HEK293 (cell line): ENCODE data around the gene CFP.

Experiments
- CTCF ChIA-PET: fragments of 350-600 bp; formaldehyde crosslinking; extraction: SDS; loops from one replicate; lab custom pipeline; 2021; ENCODE audit warnings: antibody characterized with exemption; lab: Yijun Ruan, JAX
- POLR2A ChIA-PET: fragments of 300-600 bp; formaldehyde crosslinking; extraction: SDS; loops from one replicate; lab custom pipeline; 2020; ENCODE audit warnings: antibody characterized with exemption, inconsistent platforms; lab: Yijun Ruan, JAX
- H3K27ac ChIP-seq: fragments of 200-500 bp; sonication (Bioruptor generic); 2 replicates; pipeline ENCODE4 v1.5.1; 2014; ENCODE audit warnings: low read depth, low read length, control low read depth, inconsistent platforms; ENCODE audit errors: extremely low read depth
- H3K36me3 ChIP-seq, 2 experiments: fragments of 200-500 bp in 1 of 2; sonication (Bioruptor generic) in 1 of 2; 1 replicate in 1 of 2; 2 replicates in 1 of 2; pipeline ENCODE4 v1.5.1; 2014 to 2017; ENCODE audit warnings: inconsistent platforms in 2 of 2, low read length in 2 of 2; ENCODE audit not compliant: control insufficient read depth in 2 of 2, insufficient read depth in 1 of 2
- H3K4me1 ChIP-seq: fragments of 200-500 bp; sonication (Bioruptor generic); 2 replicates; pipeline ENCODE4 v1.5.1; 2014; ENCODE audit warnings: mild to moderate bottlenecking, low read length, inconsistent platforms; ENCODE audit not compliant: control insufficient read depth, insufficient read depth
- H3K4me3 ChIP-seq: 2 replicates; pipeline ENCODE4 v1.5.1; 2011; ENCODE audit warnings: low read depth, mild to moderate bottlenecking, control low read depth, low read length, moderate library complexity
- H3K9me3 ChIP-seq: fragments of 200-500 bp; sonication (Bioruptor generic); 2 replicates; pipeline ENCODE4 v1.5.1; 2014; ENCODE audit warnings: low read depth, low read length, inconsistent platforms; ENCODE audit not compliant: control insufficient read depth, insufficient read depth
- BCL11A ChIP-seq: fragments of 450-650 bp; formaldehyde crosslinking; IDR thresholded peaks from 2 replicates; pipeline ENCODE4 v1.5.1; 2016; ENCODE audit warnings: low read depth, missing biosample characterization, missing genetic modification characterization
- EGR2 ChIP-seq: fragments of 450-650 bp; formaldehyde crosslinking; IDR thresholded peaks from 2 replicates; pipeline ENCODE4 v1.5.1; 2016; ENCODE audit warnings: low read depth, missing biosample characterization, missing genetic modification characterization
- OVOL3 ChIP-seq: fragments of 450-650 bp; formaldehyde crosslinking; IDR thresholded peaks from 2 replicates; pipeline ENCODE4 v1.5.1; 2016; ENCODE audit warnings: missing biosample characterization, missing genetic modification characterization
- PBX3 ChIP-seq: sonication (generic); formaldehyde crosslinking; IDR thresholded peaks from 2 replicates; pipeline ENCODE4 v1.8.1; 2022; ENCODE audit warnings: mild to moderate bottlenecking, moderate library complexity, missing genetic modification reagents
- RBAK ChIP-seq: fragments of 450-650 bp; formaldehyde crosslinking; IDR thresholded peaks from 2 replicates; pipeline ENCODE4 v1.5.1; 2016; ENCODE audit warnings: missing biosample characterization, missing genetic modification characterization
- REPIN1 ChIP-seq: fragments of 450-650 bp; formaldehyde crosslinking; IDR thresholded peaks from 2 replicates; pipeline ENCODE4 v1.5.1; 2017; ENCODE audit warnings: missing biosample characterization, missing genetic modification characterization, low read depth
- SP2 ChIP-seq: fragments of 450-650 bp; formaldehyde crosslinking; IDR thresholded peaks from 2 replicates; pipeline ENCODE4 v1.5.1; 2016; ENCODE audit warnings: missing biosample characterization, missing genetic modification characterization
- SP3 ChIP-seq: fragments of 450-650 bp; formaldehyde crosslinking; IDR thresholded peaks from 2 replicates; pipeline ENCODE4 v1.5.1; 2016; ENCODE audit warnings: missing biosample characterization, missing genetic modification characterization
- TRIM28 ChIP-seq: IDR thresholded peaks from 2 replicates; pipeline ENCODE4 v1.6.1; 2011; ENCODE audit warnings: low read length, control low read depth, borderline replicate concordance
- YY2 ChIP-seq: fragments of 450-650 bp; formaldehyde crosslinking; IDR thresholded peaks from 2 replicates; pipeline ENCODE4 v1.5.1; 2016; ENCODE audit warnings: missing biosample characterization, missing genetic modification characterization
- ZBTB20 ChIP-seq: fragments of 450-650 bp; formaldehyde crosslinking; IDR thresholded peaks from 2 replicates; pipeline ENCODE4 v1.5.1; 2016; ENCODE audit warnings: missing biosample characterization, missing genetic modification characterization
- ZBTB44 ChIP-seq: fragments of 450-650 bp; IDR thresholded peaks from 2 replicates; pipeline ENCODE4 v1.5.1; 2018; ENCODE audit warnings: missing biosample characterization, mild to moderate bottlenecking, missing genetic modification characterization
- ZFHX2 ChIP-seq: fragments of 450-650 bp; formaldehyde crosslinking; conservative IDR thresholded peaks from 2 replicates; pipeline ENCODE4 v1.5.1; 2016; ENCODE audit warnings: missing biosample characterization, missing genetic modification characterization
- ZFP69B ChIP-seq: fragments of 450-650 bp; formaldehyde crosslinking; IDR thresholded peaks from 2 replicates; pipeline ENCODE4 v1.5.1; 2016; ENCODE audit warnings: missing biosample characterization, missing genetic modification characterization
- ZNF10 ChIP-seq: fragments of 450-650 bp; formaldehyde crosslinking; IDR thresholded peaks from 2 replicates; pipeline ENCODE4 v1.5.1; 2017; ENCODE audit warnings: missing biosample characterization, missing genetic modification characterization
- ZNF174 ChIP-seq: fragments of 450-650 bp; formaldehyde crosslinking; IDR thresholded peaks from 2 replicates; pipeline ENCODE4 v1.5.0; 2017; ENCODE audit warnings: missing biosample characterization, mild to moderate bottlenecking, missing genetic modification characterization
- ZNF239 ChIP-seq: fragments of 450-650 bp; formaldehyde crosslinking; IDR thresholded peaks from 2 replicates; pipeline ENCODE4 v1.5.1; 2016; ENCODE audit warnings: missing biosample characterization, missing genetic modification characterization
- ZNF266 ChIP-seq: fragments of 450-650 bp; formaldehyde crosslinking; IDR thresholded peaks from 2 replicates; pipeline ENCODE4 v1.5.1; 2016; ENCODE audit warnings: missing biosample characterization, missing genetic modification characterization, low read depth
- ZNF350 ChIP-seq: fragments of 450-650 bp; formaldehyde crosslinking; IDR thresholded peaks from 2 replicates; pipeline ENCODE4 v1.5.0; 2017; ENCODE audit warnings: missing biosample characterization, mild to moderate bottlenecking, missing genetic modification characterization
- ZNF366 ChIP-seq: fragments of 450-650 bp; formaldehyde crosslinking; conservative IDR thresholded peaks from 2 replicates; pipeline ENCODE4 v1.5.1; 2016; ENCODE audit warnings: missing biosample characterization, missing genetic modification characterization
- ZNF626 ChIP-seq: fragments of 450-650 bp; sonication (Bioruptor Pico); formaldehyde crosslinking; IDR thresholded peaks from 2 replicates; pipeline ENCODE4 v1.5.1; 2018; ENCODE audit warnings: missing biosample characterization, missing genetic modification characterization, inconsistent platforms
- ZNF701 ChIP-seq: fragments of 450-650 bp; formaldehyde crosslinking; IDR thresholded peaks from 2 replicates; pipeline ENCODE4 v1.5.1; 2016; ENCODE audit warnings: missing biosample characterization, missing genetic modification characterization
- TF ChIP-seq, protein P1 (sequence below): fragments of 450-650 bp; formaldehyde crosslinking; IDR thresholded peaks from 2 replicates; pipeline ENCODE4 v1.5.1; 2016; ENCODE audit warnings: missing biosample characterization, missing genetic modification characterization
- TF ChIP-seq, protein P2 (sequence below): fragments of 450-650 bp; formaldehyde crosslinking; IDR thresholded peaks from 2 replicates; pipeline ENCODE4 v1.5.1; 2017; ENCODE audit warnings: missing biosample characterization, missing genetic modification characterization

CFP gene

DNA sequence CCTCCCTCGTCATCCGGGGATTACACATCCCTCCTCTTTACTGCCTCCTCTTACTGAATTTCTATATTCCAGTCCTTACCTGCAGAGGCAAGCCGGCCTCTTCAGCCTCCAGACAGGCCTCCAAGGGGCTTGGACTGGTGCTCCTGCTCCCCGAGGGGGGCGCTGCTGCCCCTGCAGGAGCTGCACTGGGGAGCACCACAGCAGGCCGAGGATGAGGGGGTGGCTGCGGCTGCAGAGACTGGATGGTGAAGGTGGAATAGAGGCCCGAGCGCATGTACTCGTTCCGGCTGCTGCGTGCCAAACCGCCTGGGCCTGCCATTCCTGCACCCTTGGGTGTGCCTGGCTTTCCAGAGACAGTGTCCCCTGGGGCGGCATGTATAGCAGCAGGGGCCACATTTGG is 9.1 kb upstream of the CFP start:
- Histone ChIP-seq H3K36me3 (peaks cover 17 to 86% of the 10 kb centered on the region in 2 experiments), H3K9me3 (peaks cover 4% of the 10 kb centered on the region; the same call in 1 of the 2 replicates), H3K4me1 (no peaks in the 10 kb centered on the region), H3K27ac (no peak overlapping the region), H3K4me3 (no peak overlapping the region)
- ChIA-PET CTCF (no interaction called here), POLR2A (no interaction called here)
- no peak for TF ChIP-seq ZNF266
- TF ChIP-seq ZNF174 = no peak
- TF ChIP-seq REPIN1 (tag by site-specific recombination) = no peak
- no peak for TF ChIP-seq TRIM28
- no peak for TF ChIP-seq ZFP69B
- TF ChIP-seq ZNF701 (tag by site-specific recombination) = no peak
- TF ChIP-seq BCL11A (tag by site-specific recombination) = no peak
- TF ChIP-seq ZNF10 = no peak

GRCh38 chrX:47637546-47638195 is 7.9 kb upstream of the CFP start:
- TF ChIP-seq, protein P1, sequence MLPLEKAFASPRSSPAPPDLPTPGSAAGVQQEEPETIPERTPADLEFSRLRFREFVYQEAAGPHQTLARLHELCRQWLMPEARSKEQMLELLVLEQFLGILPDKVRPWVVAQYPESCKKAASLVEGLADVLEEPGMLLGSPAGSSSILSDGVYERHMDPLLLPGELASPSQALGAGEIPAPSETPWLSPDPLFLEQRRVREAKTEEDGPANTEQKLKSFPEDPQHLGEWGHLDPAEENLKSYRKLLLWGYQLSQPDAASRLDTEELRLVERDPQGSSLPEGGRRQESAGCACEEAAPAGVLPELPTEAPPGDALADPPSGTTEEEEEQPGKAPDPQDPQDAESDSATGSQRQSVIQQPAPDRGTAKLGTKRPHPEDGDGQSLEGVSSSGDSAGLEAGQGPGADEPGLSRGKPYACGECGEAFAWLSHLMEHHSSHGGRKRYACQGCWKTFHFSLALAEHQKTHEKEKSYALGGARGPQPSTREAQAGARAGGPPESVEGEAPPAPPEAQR (tag by site-specific recombination) = no peak
- TF ChIP-seq SP2 (tag by site-specific recombination) = peak; percentile 25
- no peak overlapping the region for H3K27ac ChIP-seq
- no peaks in the 10 kb centered on the region for H3K4me1 ChIP-seq
- ChIA-PET CTCF (no interaction called here), POLR2A (no interaction called here)
- peaks cover 17 to 75% of the 10 kb centered on the region in 2 experiments for H3K36me3 ChIP-seq
- H3K4me3 ChIP-seq = no peak overlapping the region
- peaks cover 4% of the 10 kb centered on the region; the same call in 1 of the 2 replicates for H3K9me3 ChIP-seq

DNA sequence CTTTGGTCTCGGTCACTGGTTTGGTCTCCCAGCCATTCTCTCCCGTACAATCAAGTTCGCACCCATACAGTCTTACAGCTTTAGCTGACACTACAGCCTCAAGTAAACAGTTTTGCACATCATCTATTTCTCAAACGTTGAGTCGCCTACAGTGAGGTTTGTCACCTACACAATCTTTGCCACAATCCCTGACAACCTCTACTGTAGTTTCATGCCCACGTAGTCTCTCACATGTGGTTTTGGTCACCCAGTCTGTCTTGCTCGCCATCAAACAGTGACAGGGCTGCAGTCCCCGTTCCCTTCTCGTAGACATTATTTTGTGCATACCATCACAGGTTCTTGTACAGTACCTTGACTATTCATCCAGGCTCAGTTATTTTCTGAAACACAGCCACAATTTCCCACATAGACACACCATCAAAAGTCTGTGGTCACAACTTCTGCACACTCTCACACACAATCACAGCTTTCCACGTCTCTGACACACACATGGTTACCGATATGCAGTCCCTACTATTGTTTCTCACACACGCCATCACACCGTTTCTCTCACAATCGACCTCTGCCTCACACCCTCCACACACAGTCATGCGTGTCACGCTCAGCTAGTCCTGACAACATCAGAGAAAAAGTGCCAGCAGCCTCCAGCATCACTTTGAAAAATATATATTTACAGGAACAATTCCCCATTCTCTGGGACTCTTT is 5.3 kb upstream of the CFP start:
- Histone ChIP-seq H3K4me1 (no peaks in the 10 kb centered on the region), H3K4me3 (no peak overlapping the region), H3K9me3 (no peaks in the 10 kb centered on the region), H3K36me3 (peaks cover 7 to 52% of the 10 kb centered on the region in 2 experiments), H3K27ac (no peak overlapping the region)
- ChIA-PET CTCF (interaction anchor here (0.6 kb wide), 1 partner anchor 9 kb away, joined by 3 read pairs; no protein-coding TSS in a partner anchor), POLR2A (no interaction called here)
- TF ChIP-seq ZNF626 (no peak), OVOL3 (tag by site-specific recombination) (no peak), ZNF239 (tag by site-specific recombination) (no peak), ZNF366 (tag by site-specific recombination) (no peak), EGR2 (tag by site-specific recombination) (0 out of 2 replicates have a peak, but pooled peaks have one; percentile 22), RBAK (no peak), ZBTB44 (tag by site-specific recombination) (no peak), ZFHX2 (peak; percentile 39), YY2 (tag by site-specific recombination) (no peak), SP3 (tag by site-specific recombination) (no peak), ZBTB20 (tag by site-specific recombination) (no peak), ZNF350 (no peak), BCL11A (tag by site-specific recombination) (no peak), PBX3 (CRISPR knock-in tag) (no peak)
- TF ChIP-seq, protein P2, sequence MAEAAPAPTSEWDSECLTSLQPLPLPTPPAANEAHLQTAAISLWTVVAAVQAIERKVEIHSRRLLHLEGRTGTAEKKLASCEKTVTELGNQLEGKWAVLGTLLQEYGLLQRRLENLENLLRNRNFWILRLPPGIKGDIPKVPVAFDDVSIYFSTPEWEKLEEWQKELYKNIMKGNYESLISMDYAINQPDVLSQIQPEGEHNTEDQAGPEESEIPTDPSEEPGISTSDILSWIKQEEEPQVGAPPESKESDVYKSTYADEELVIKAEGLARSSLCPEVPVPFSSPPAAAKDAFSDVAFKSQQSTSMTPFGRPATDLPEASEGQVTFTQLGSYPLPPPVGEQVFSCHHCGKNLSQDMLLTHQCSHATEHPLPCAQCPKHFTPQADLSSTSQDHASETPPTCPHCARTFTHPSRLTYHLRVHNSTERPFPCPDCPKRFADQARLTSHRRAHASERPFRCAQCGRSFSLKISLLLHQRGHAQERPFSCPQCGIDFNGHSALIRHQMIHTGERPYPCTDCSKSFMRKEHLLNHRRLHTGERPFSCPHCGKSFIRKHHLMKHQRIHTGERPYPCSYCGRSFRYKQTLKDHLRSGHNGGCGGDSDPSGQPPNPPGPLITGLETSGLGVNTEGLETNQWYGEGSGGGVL (tag by site-specific recombination) = no peak
